K562 (cell line): ENCODE data around the gene NTM. TPM values are rescaled to one million over a fixed set of nuclear protein-coding genes. Genes with fewer than 3 reads are reported as not detected.

ENCODE experiments used
- ATAC-seq: fragments of 200-7000 bp; cut with Tn5 transposase; 3 replicates; pipeline ENCODE4 v1.9.1; 2020; ENCODE audit warnings: moderate library complexity
- BruUV-seq: library from RNA; stranded (reverse); fragments of 400-500 nt; replicated peaks from 2 replicates; lab custom pipeline; 2021; lab: Mats Ljungman, UMichigan
- CTCF ChIA-PET: fragments of 300-600 bp; formaldehyde crosslinking; extraction: SDS; loops from one replicate; lab custom pipeline; 2021; ENCODE audit warnings: low intra/inter-chr PET ratio; lab: Yijun Ruan, JAX
- POLR2A ChIA-PET: fragments of 300-600, 350-650 bp; sonication (Branson Sonifier 250); formaldehyde crosslinking; extraction: SDS; loops from one replicate; lab custom pipeline; 2021; ENCODE audit warnings: antibody characterized with exemption, inconsistent platforms; lab: Yijun Ruan, JAX
- DNase-seq, 4 experiments: peaks; one replicate each; pipeline versions ENCODE4 v3.0.0 to v3.0.0-alpha.2; 2011 to 2018; ENCODE audit warnings: low spot score in 3 of 4, mixed read lengths in 3 of 4; ENCODE audit errors: extremely low read depth in 1 of 4
- FAIRE-seq: peaks from 2 replicates; lab custom pipeline; 2011; peaks lifted over from hg19 to GRCh38; lab: Jason Lieb, UNC
- H2AFZ ChIP-seq: 2 replicates; pipeline ENCODE4 v1.6.0; 2011; ENCODE audit warnings: low read depth, low read length, control low read depth, inconsistent platforms
- H3K27ac ChIP-seq: fragments of 200-600 bp; 3 replicates; pipeline ENCODE4 v1.8.0; 2011; ENCODE audit warnings: low read depth, mild to moderate bottlenecking, control low read depth, inconsistent platforms, low read length, moderate library complexity, mixed read lengths; ENCODE audit errors: extremely low read depth
- H3K27me3 ChIP-seq, 2 experiments: fragments of 300-600 bp in 1 of 2; 2 replicates in 1 of 2; 3 replicates in 1 of 2; pipeline versions ENCODE4 v1.6.0 to v1.8.0; 2011; ENCODE audit warnings: inconsistent platforms in 2 of 2, low read length in 2 of 2, mild to moderate bottlenecking in 1 of 2, mixed read lengths in 1 of 2, moderate library complexity in 1 of 2; ENCODE audit not compliant: control insufficient read depth in 2 of 2, insufficient read depth in 2 of 2
- H3K36me3 ChIP-seq: fragments of 300-600 bp; 3 replicates; pipeline ENCODE4 v1.8.0; 2011; ENCODE audit warnings: mild to moderate bottlenecking, low read length, inconsistent platforms; ENCODE audit not compliant: control insufficient read depth, insufficient read depth
- H3K4me1 ChIP-seq, 2 experiments: fragments of 200-600 bp in 1 of 2; replicated peaks in 1 of 2; 2 replicates in 1 of 2; 3 replicates in 1 of 2; pipeline versions ENCODE4 v1.5.1 to v1.8.0; 2011; ENCODE audit warnings: inconsistent platforms in 2 of 2, low read length in 2 of 2, mild to moderate bottlenecking in 1 of 2, mixed read lengths in 1 of 2, moderate library complexity in 1 of 2; ENCODE audit not compliant: control insufficient read depth in 2 of 2, insufficient read depth in 2 of 2
- H3K4me2 ChIP-seq: 2 replicates; pipeline ENCODE4 v1.6.1; 2011; ENCODE audit warnings: low read length, control low read depth, inconsistent platforms, mixed read lengths; ENCODE audit not compliant: insufficient read depth
- H3K4me3 ChIP-seq: fragments of 200-600 bp; sonication (generic), shearing (Covaris generic); 2 replicates; pipeline ENCODE4 v1.5.1; 2016; ENCODE audit warnings: control low read depth, inconsistent platforms
- H3K79me2 ChIP-seq: fragments of 200-600 bp; 3 replicates; pipeline ENCODE4 v1.8.0; 2011; ENCODE audit warnings: low read length, inconsistent platforms; ENCODE audit not compliant: control insufficient read depth, insufficient read depth
- H3K9ac ChIP-seq, 2 experiments: 2 replicates each; pipeline versions ENCODE4 v1.6.0 to v1.6.1; 2011; ENCODE audit warnings: low read depth in 2 of 2, low read length in 2 of 2, control low read depth in 1 of 2, inconsistent platforms in 1 of 2, mild to moderate bottlenecking in 1 of 2, mixed read lengths in 1 of 2; ENCODE audit not compliant: insufficient read depth in 1 of 2
- H3K9me1 ChIP-seq: one replicate; pipeline ENCODE4 v1.6.0; 2011; ENCODE audit warnings: inconsistent platforms, mild to moderate bottlenecking, low read length, moderate library complexity; ENCODE audit not compliant: control insufficient read depth, insufficient read depth
- H3K9me3 ChIP-seq: replicated peaks from 2 replicates; pipeline ENCODE4 v1.5.1; 2011; ENCODE audit warnings: low read depth, low read length, inconsistent platforms; ENCODE audit not compliant: control insufficient read depth, insufficient read depth
- H4K20me1 ChIP-seq: replicated peaks from 2 replicates; pipeline ENCODE4 v1.6.1; 2011; ENCODE audit warnings: low read length, inconsistent platforms, mixed read lengths; ENCODE audit not compliant: control insufficient read depth, insufficient read depth
- SP2 ChIP-seq: IDR thresholded peaks from 2 replicates; pipeline ENCODE4 v1.6.1; 2011; ENCODE audit warnings: mild to moderate bottlenecking, low read depth, low read length, moderate library complexity; ENCODE audit not compliant: poor library complexity, severe bottlenecking; ENCODE audit errors: extremely low read depth
- TARDBP ChIP-seq: fragments of 450-650 bp; IDR thresholded peaks from 2 replicates; pipeline ENCODE4 v1.6.1; 2016
- TBL1XR1 ChIP-seq, 2 experiments: IDR thresholded peaks; 2 replicates each; pipeline ENCODE4 v1.6.1; 2012; ENCODE audit warnings: improper control_type of control experiment in 2 of 2, low read length in 2 of 2, mild to moderate bottlenecking in 1 of 2
- ZC3H8 ChIP-seq: fragments of 450-650 bp; IDR thresholded peaks from 2 replicates; pipeline ENCODE4 v1.6.1; 2017
- ZNF274 ChIP-seq: IDR thresholded peaks from 2 replicates; pipeline ENCODE4 v1.6.1; 2011; ENCODE audit warnings: low read depth, mild to moderate bottlenecking, low read length, moderate library complexity, borderline replicate concordance
- ZNF644 ChIP-seq: fragments of 200-800 bp; sonication (Bioruptor generic); IDR thresholded peaks from 2 replicates; pipeline ENCODE4 v1.6.1; 2016; ENCODE audit warnings: low read depth, missing genetic modification characterization, missing compliant biosample characterization
- ZZZ3 ChIP-seq: fragments of 450-650 bp; IDR thresholded peaks from 2 replicates; pipeline ENCODE4 v1.6.1; 2016; ENCODE audit warnings: antibody characterized with exemption, mild to moderate bottlenecking, moderate library complexity
- WGBS: fragments of 100-300 bp; shearing (Covaris generic); methylation state at CpG from one replicate; pipeline ENCODE4 v1.1.6; 2016; ENCODE audit warnings: low coverage, mixed read lengths; ENCODE audit not compliant: insufficient coverage; ENCODE audit errors: missing lambda C conversion rate; 5-methylcytosine and 5-hydroxymethylcytosine counted together
- in situ Hi-C: fragments of 300-500 bp; cut with MboI; formaldehyde crosslinking; loops from 4 replicates; pipeline ENCODE4 v1.15.0; 2018; ENCODE audit warnings: inconsistent platforms, mixed read lengths
- intact Hi-C: fragments of 100-400 bp; cut with micrococcal nuclease; formaldehyde crosslinking; loops from 2 replicates; pipeline ENCODE4 v1.14.2; 2022
- polyA plus RNA-seq, 8 experiments: library from polyadenylated mRNA; depleted of rRNA in 4 of 8; stranded (reverse) in 5 of 8; unstranded in 3 of 8; fragments of >200 nt; fragmentation: Nextera tagmentation in 2 of 8; fragmentation: Illumina TruSeq in 1 of 8; extraction: Ambion mirVana in 2 of 8; extraction: Trizol in 1 of 8; gene quantifications; 2 replicates each; pipeline versions ENCODE4 v1.2.1 to v1.2.3, GENCODE V29; 2011 to 2014; ENCODE audit warnings: inconsistent platforms in 1 of 8, missing spikeins in 1 of 8
- total RNA-seq, 7 experiments: library from RNA; depleted of rRNA in 6 of 7; stranded (reverse); fragments of >200 nt in 6 of 7; fragmentation: Illumina TruSeq in 2 of 7; extraction: Trizol in 2 of 7; gene quantifications; 2 replicates each; pipeline versions ENCODE4 v1.2.1 to v1.2.3, GENCODE V29; 2011 to 2021; ENCODE audit warnings: low replicate concordance in 1 of 7
- TF ChIP-seq, protein P1 (sequence below): fragments of 250-450 bp; sonication (Bioruptor Pico); IDR thresholded peaks from 2 replicates; pipeline ENCODE4 v1.5.0; 2020; ENCODE audit warnings: mild to moderate bottlenecking, borderline replicate concordance

NTM gene
- total and polyA plus RNA-seq, 9 of the 15 experiments (the other 6 are each of a cell fraction or from before 2014, with no cell fraction given), result not detected

DNA sequence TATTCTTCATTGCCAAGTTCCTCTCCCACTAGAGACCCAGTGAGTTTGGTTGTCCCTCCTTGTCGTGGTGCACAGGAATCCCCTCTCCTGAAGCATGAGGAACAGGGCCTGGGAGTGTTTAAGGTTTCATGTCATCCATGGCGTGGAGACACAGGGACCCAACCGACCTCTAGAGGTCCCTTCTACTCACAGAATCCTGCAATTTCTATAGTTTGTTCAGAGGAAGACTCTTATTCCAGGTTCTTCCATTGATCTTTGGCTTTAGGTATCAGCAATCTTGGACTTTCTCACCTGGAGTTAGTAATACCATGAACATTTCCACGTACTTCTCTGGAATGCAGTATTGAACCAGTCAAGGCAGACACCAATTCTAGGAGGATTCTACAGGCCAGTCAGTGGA, 548.2 kb downstream of the NTM start:
- Histone ChIP-seq H3K27ac (no peak overlapping the region), H3K4me3 (no peak overlapping the region), H3K4me2 (no peak overlapping the region), H3K9ac (no peak overlapping the region), H4K20me1 (no peaks in the 10 kb centered on the region), H3K79me2 (no peaks in the 10 kb centered on the region), H3K27me3 (no peaks in the 10 kb centered on the region), H2AFZ (no peak overlapping the region), H3K9me1 (no peaks in the 10 kb centered on the region), H3K36me3 (no peaks in the 10 kb centered on the region), H3K4me1 (no peaks in the 10 kb centered on the region), H3K9me3 (no peaks in the 10 kb centered on the region)
- CTCF ChIA-PET, result no interaction called here
- TF ChIP-seq ZZZ3, result no peak
- TF ChIP-seq TBL1XR1 (IDR thresholded peaks at IDR 0.05; ENCODE audit: low read length in 2 of 2), result no peak
- no peak for TF ChIP-seq SP2
- TF ChIP-seq, protein P1, sequence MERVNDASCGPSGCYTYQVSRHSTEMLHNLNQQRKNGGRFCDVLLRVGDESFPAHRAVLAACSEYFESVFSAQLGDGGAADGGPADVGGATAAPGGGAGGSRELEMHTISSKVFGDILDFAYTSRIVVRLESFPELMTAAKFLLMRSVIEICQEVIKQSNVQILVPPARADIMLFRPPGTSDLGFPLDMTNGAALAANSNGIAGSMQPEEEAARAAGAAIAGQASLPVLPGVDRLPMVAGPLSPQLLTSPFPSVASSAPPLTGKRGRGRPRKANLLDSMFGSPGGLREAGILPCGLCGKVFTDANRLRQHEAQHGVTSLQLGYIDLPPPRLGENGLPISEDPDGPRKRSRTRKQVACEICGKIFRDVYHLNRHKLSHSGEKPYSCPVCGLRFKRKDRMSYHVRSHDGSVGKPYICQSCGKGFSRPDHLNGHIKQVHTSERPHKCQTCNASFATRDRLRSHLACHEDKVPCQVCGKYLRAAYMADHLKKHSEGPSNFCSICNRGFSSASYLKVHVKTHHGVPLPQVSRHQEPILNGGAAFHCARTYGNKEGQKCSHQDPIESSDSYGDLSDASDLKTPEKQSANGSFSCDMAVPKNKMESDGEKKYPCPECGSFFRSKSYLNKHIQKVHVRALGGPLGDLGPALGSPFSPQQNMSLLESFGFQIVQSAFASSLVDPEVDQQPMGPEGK (CRISPR knock-in tag), result no peak
- TF ChIP-seq ZNF644 (tag), result no peak
- TF ChIP-seq TARDBP, result no peak
- no peak for TF ChIP-seq ZC3H8
- TF ChIP-seq ZNF274, result no peak
- in situ Hi-C loops (no loop called here), intact Hi-C loops (no loop called here)
- DNase-seq (no peak), FAIRE-seq (no peak), ATAC-seq (no peak)
- 2% methylated on average over 4 of the region's 4 CpGs for WGBS
- POLR2A ChIA-PET, result no interaction called here
- no TSS peak for BruUV-seq
